ENCODE results near the gene FRMD1.

GRCh38 chr6:168005796-168006195, 73.2 kb downstream of the FRMD1 start:
- TF ChIP-seq CTCF (IDR thresholded peaks at IDR 0.05 in 4 of 5, conservative IDR thresholded peaks at IDR 0.05 in 1 of 5), result no peak
- TF ChIP-seq POLR2A (IDR thresholded peaks at IDR 0.05), result no peak

Measured in gastrocnemius medialis (tissue), 4 donors.